Smooth muscle cell (in vitro differentiated cells): Measurements from ENCODE around the gene GTF3C1. TPM values are rescaled to one million over a fixed set of nuclear protein-coding genes. Genes with fewer than 3 reads are reported as not detected.
"Not testable (repeated sequence)": the region's sequence is repeated elsewhere in the genome, so short reads cannot be mapped to it uniquely, and the experiment has no call there.

Experiments
- DNase-seq: peaks from one replicate; lab custom pipeline; 2025; ENCODE audit not compliant: unreplicated experiment; lab: John Stamatoyannopoulos, UW
- H2AFZ ChIP-seq: fragments of 200-600 bp; sonication (generic); 2 replicates; pipeline ENCODE4 v1.6.0; 2016; ENCODE audit warnings: antibody characterized with exemption, low read depth, mild to moderate bottlenecking
- H3F3A ChIP-seq: fragments of 200-600 bp; sonication (generic); 2 replicates; pipeline ENCODE4 v1.6.0; 2017; ENCODE audit warnings: antibody characterized with exemption, low read depth
- H3K27ac ChIP-seq: fragments of 200-600 bp; sonication (generic); 2 replicates; pipeline ENCODE4 v1.5.1; 2016; ENCODE audit warnings: low read depth, mild to moderate bottlenecking
- H3K27me3 ChIP-seq: fragments of 200-600 bp; sonication (generic); 2 replicates; pipeline ENCODE4 v1.6.1; 2016; ENCODE audit warnings: low read depth, mild to moderate bottlenecking
- H3K36me3 ChIP-seq: fragments of 200-600 bp; sonication (generic); 2 replicates; pipeline ENCODE4 v1.5.1; 2016; ENCODE audit warnings: low read depth
- H3K4me1 ChIP-seq: fragments of 200-600 bp; sonication (generic); 2 replicates; pipeline ENCODE4 v1.5.1; 2016; ENCODE audit warnings: low read depth
- H3K4me2 ChIP-seq: fragments of 200-600 bp; sonication (generic); 2 replicates; pipeline ENCODE4 v1.6.0; 2016; ENCODE audit warnings: mild to moderate bottlenecking
- H3K4me3 ChIP-seq: fragments of 200-600 bp; sonication (generic); 2 replicates; pipeline ENCODE4 v1.5.1; 2016; ENCODE audit warnings: mild to moderate bottlenecking
- H3K79me2 ChIP-seq: fragments of 200-600 bp; sonication (generic); 2 replicates; pipeline ENCODE4 v1.6.0; 2016; ENCODE audit warnings: low read depth, mild to moderate bottlenecking
- H3K9ac ChIP-seq: fragments of 200-600 bp; sonication (generic); 2 replicates; pipeline ENCODE4 v1.6.0; 2016; ENCODE audit warnings: low read depth
- H3K9me3 ChIP-seq: fragments of 200-600 bp; sonication (generic); replicated peaks from 2 replicates; pipeline ENCODE4 v1.5.1; 2016; ENCODE audit warnings: low read depth
- H4K20me1 ChIP-seq: fragments of 200-600 bp; sonication (generic); 2 replicates; pipeline ENCODE4 v1.6.0; 2016; ENCODE audit warnings: low read depth
- WGBS: methylation state at CpG from one replicate; pipeline ENCODE4 v1.1.7; 2016; ENCODE audit warnings: low lambda C conversion rate; 5-methylcytosine and 5-hydroxymethylcytosine counted together
- polyA plus RNA-seq: library from polyadenylated mRNA; unstranded; fragments of >200 nt; fragmentation: Nextera tagmentation; extraction: Ambion mirVana; gene quantifications from 2 replicates; pipeline ENCODE4 v1.2.1, GENCODE V29; 2016
- total RNA-seq: library from RNA; depleted of rRNA; stranded (reverse); fragments of >200 nt; gene quantifications from 2 replicates; pipeline ENCODE4 v1.2.3, GENCODE V29; 2014
- TF ChIP-seq, protein P1 (sequence below): fragments of 200-600 bp; sonication (generic); IDR thresholded peaks from 2 replicates; pipeline ENCODE4 v1.5.1; 2017; ENCODE audit warnings: borderline replicate concordance, mild to moderate bottlenecking, antibody characterized with exemption; ENCODE audit not compliant: insufficient read depth, poor library complexity, severe bottlenecking

GTF3C1 gene
- total and polyA plus RNA-seq, 2 experiments from 2014 or later: 47.6 to 78.5 TPM

- Histone ChIP-seq H3K36me3 (no peaks in the 10 kb centered on the region), H3K9me3 (no peaks in the 10 kb centered on the region), H4K20me1 (no peaks in the 10 kb centered on the region), H3K27ac (no peak overlapping the region), H3K79me2 (no peaks in the 10 kb centered on the region), H2AFZ (no peak overlapping the region), H3K4me2 (no peak overlapping the region), H3K9ac (no peak overlapping the region), H3K4me3 (no peak overlapping the region), H3F3A (no peaks in the 10 kb centered on the region), H3K4me1 (no peaks in the 10 kb centered on the region), H3K27me3 (no peaks in the 10 kb centered on the region)
- 97% methylated on average over 4 of the region's 4 CpGs for WGBS
- no peak for DNase-seq
- TF ChIP-seq, protein P1, sequence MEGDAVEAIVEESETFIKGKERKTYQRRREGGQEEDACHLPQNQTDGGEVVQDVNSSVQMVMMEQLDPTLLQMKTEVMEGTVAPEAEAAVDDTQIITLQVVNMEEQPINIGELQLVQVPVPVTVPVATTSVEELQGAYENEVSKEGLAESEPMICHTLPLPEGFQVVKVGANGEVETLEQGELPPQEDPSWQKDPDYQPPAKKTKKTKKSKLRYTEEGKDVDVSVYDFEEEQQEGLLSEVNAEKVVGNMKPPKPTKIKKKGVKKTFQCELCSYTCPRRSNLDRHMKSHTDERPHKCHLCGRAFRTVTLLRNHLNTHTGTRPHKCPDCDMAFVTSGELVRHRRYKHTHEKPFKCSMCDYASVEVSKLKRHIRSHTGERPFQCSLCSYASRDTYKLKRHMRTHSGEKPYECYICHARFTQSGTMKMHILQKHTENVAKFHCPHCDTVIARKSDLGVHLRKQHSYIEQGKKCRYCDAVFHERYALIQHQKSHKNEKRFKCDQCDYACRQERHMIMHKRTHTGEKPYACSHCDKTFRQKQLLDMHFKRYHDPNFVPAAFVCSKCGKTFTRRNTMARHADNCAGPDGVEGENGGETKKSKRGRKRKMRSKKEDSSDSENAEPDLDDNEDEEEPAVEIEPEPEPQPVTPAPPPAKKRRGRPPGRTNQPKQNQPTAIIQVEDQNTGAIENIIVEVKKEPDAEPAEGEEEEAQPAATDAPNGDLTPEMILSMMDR: no peak
These were observed 89.5 kb downstream of the GTF3C1 start for GRCh38 chr16:27460213-27460612.

GRCh38 chr16:27458987-27459688 is 90.6 kb downstream of the GTF3C1 start:
- Histone ChIP-seq H3F3A (no peaks in the 10 kb centered on the region), H3K4me3 (no peak overlapping the region), H3K27me3 (no peaks in the 10 kb centered on the region), H3K27ac (no peak overlapping the region), H3K4me1 (no peaks in the 10 kb centered on the region), H4K20me1 (no peaks in the 10 kb centered on the region), H3K79me2 (no peaks in the 10 kb centered on the region), H2AFZ (no peak overlapping the region), H3K9ac (no peak overlapping the region), H3K9me3 (no peaks in the 10 kb centered on the region), H3K4me2 (no peak overlapping the region), H3K36me3 (no peaks in the 10 kb centered on the region)
- no peak for DNase-seq
- WGBS: 98% methylated on average over 5 of the region's 5 CpGs
- TF ChIP-seq, protein P1: no peak

GRCh38 chr16:27458258-27458657 is 91.5 kb downstream of the GTF3C1 start:
- Histone ChIP-seq H3K9ac (no peak overlapping the region), H3K36me3 (no peaks in the 10 kb centered on the region), H3K27me3 (no peaks in the 10 kb centered on the region), H3K4me1 (no peaks in the 10 kb centered on the region), H3K79me2 (no peaks in the 10 kb centered on the region), H3F3A (no peaks in the 10 kb centered on the region), H3K4me2 (no peak overlapping the region), H2AFZ (no peak overlapping the region), H4K20me1 (no peaks in the 10 kb centered on the region), H3K4me3 (no peak overlapping the region), H3K27ac (no peak overlapping the region), H3K9me3 (no peaks in the 10 kb centered on the region)
- DNase-seq: no peak
- WGBS: 70% methylated on average over 5 of the region's 5 CpGs
- TF ChIP-seq, protein P1: no peak

DNA sequence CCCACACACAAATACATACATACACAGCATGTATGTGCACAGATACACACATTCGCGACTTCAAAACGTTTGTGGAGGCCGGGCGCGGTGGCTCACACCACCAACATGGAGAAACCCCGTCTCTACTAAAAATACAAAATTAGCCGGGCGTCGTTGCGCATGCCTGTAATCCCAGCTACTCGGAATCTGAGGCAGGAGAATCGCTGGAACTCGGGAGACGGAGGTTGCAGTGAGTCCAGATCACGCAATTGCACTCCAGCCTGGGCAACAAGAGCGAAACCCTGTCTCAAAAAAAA is 92.2 kb downstream of the GTF3C1 start:
- not testable (repeated sequence) for H3K27me3 ChIP-seq, DNase-seq
- 83% methylated on average over 17 of the region's 17 CpGs for WGBS

More for the DNA sequence above, 92.2 kb downstream of the GTF3C1 start:
- not testable (repeated sequence) for H3K4me1 ChIP-seq, H3K4me2 ChIP-seq, H3F3A ChIP-seq, H3K4me3 ChIP-seq, H3K9ac ChIP-seq, H3K36me3 ChIP-seq, H3K79me2 ChIP-seq, H2AFZ ChIP-seq, H3K27ac ChIP-seq, H3K9me3 ChIP-seq, H4K20me1 ChIP-seq
